ENCODE results near the gene CHD9. TPM values are rescaled to one million over a fixed set of nuclear protein-coding genes. Genes with fewer than 3 reads are reported as not detected.

CHD9 gene
- total RNA-seq, 4 donors from 2014 or later: 45.2 to 64.0 (median 49.5) TPM

GRCh38 chr16:53285236-53285635 lies 230.4 kb downstream of the CHD9 start:
- no peak overlapping the region for H3K27ac ChIP-seq (replicated peaks in 1 of 4)
- WGBS: 78% methylated on average over 2 of the region's 2 CpGs
- peaks cover 33 to 84% (median 63%) of the 10 kb centered on the region in 4 donors for H3K36me3 ChIP-seq
- no peaks in the 10 kb centered on the region for H3K9me3 ChIP-seq
- intact Hi-C loops (cut with DNase I): loop anchor here (5.0 to 10.0 kb wide), 2 partner anchors 37 to 230 kb away; partner anchors contain the start of genes CHD9 and CHD9NB
- H3K27me3 ChIP-seq: no peaks in the 10 kb centered on the region
- no peak overlapping the region for H3K4me3 ChIP-seq
- peaks cover 0 to 21% (median 8%) of the 10 kb centered on the region in 4 donors for H3K4me1 ChIP-seq
- DNase-seq (ENCODE audit: extremely low spot score): no peak
- TF ChIP-seq CTCF (IDR thresholded peaks at IDR 0.05) (no peak), POLR2AphosphoS5 (IDR thresholded peaks at IDR 0.05) (no peak), POLR2A (IDR thresholded peaks at IDR 0.05; ENCODE audit: low read depth) (no peak), EP300 (IDR thresholded peaks at IDR 0.05) (no peak)

- H3K27me3 ChIP-seq: no peaks in the 10 kb centered on the region
- H3K36me3 ChIP-seq: peaks cover 60 to 100% (median 92%) of the 10 kb centered on the region in 4 donors
- H3K9me3 ChIP-seq: no peaks in the 10 kb centered on the region
- TF ChIP-seq POLR2AphosphoS5 (IDR thresholded peaks at IDR 0.05) (no peak), EP300 (IDR thresholded peaks at IDR 0.05) (no peak), POLR2A (IDR thresholded peaks at IDR 0.05; ENCODE audit: low read depth) (no peak), CTCF (IDR thresholded peaks at IDR 0.05) (no peak)
- H3K4me1 ChIP-seq: no peaks in the 10 kb centered on the region
- H3K27ac ChIP-seq (replicated peaks in 1 of 4): no peak overlapping the region
- intact Hi-C loops (cut with DNase I): no loop called here
- no peak for DNase-seq (ENCODE audit: extremely low spot score)
- WGBS: 98% methylated on average over 5 of the region's 5 CpGs
- no peak overlapping the region for H3K4me3 ChIP-seq
Observed at GRCh38 chr16:53290520-53290919, 235.7 kb downstream of the CHD9 start.

GRCh38 chr16:53291757-53292392 lies 237.1 kb downstream of the CHD9 start:
- Histone ChIP-seq H3K4me1 (no peaks in the 10 kb centered on the region), H3K9me3 (no peaks in the 10 kb centered on the region), H3K27ac (replicated peaks in 1 of 4) (no peak overlapping the region), H3K36me3 (peaks cover 46 to 98% (median 93%) of the 10 kb centered on the region in 4 donors), H3K4me3 (no peak overlapping the region), H3K27me3 (no peaks in the 10 kb centered on the region)
- no peak for DNase-seq (ENCODE audit: extremely low spot score)
- 91% methylated on average over 2 of the region's 2 CpGs for WGBS
- intact Hi-C loops (cut with DNase I): no loop called here
- TF ChIP-seq POLR2AphosphoS5 (IDR thresholded peaks at IDR 0.05): no peak
- no peak for TF ChIP-seq CTCF (IDR thresholded peaks at IDR 0.05)
- no peak for TF ChIP-seq EP300 (IDR thresholded peaks at IDR 0.05)
- no peak for TF ChIP-seq POLR2A (IDR thresholded peaks at IDR 0.05; ENCODE audit: low read depth)

GRCh38 chr16:53297477-53297876 lies 242.7 kb downstream of the CHD9 start:
- intact Hi-C loops (cut with DNase I): no loop called here
- Histone ChIP-seq H3K36me3 (peaks cover 57 to 97% (median 83%) of the 10 kb centered on the region in 4 donors), H3K4me3 (no peak overlapping the region), H3K4me1 (no peaks in the 10 kb centered on the region), H3K9me3 (no peaks in the 10 kb centered on the region), H3K27ac (replicated peaks in 1 of 4) (no peak overlapping the region), H3K27me3 (no peaks in the 10 kb centered on the region)
- DNase-seq (ENCODE audit: extremely low spot score): no peak
- TF ChIP-seq POLR2AphosphoS5 (IDR thresholded peaks at IDR 0.05) (no peak), POLR2A (IDR thresholded peaks at IDR 0.05; ENCODE audit: low read depth) (no peak), CTCF (IDR thresholded peaks at IDR 0.05) (no peak), EP300 (IDR thresholded peaks at IDR 0.05) (no peak)

- no peaks in the 10 kb centered on the region for H3K9me3 ChIP-seq
- 94% methylated on average over 2 of the region's 2 CpGs for WGBS
Observed at GRCh38 chr16:53304334-53304733, 249.5 kb downstream of the CHD9 start.

More at GRCh38 chr16:53304334-53304733, 249.5 kb downstream of the CHD9 start:
- peaks cover 57 to 96% (median 72%) of the 10 kb centered on the region in 4 donors for H3K36me3 ChIP-seq
- TF ChIP-seq POLR2AphosphoS5 (IDR thresholded peaks at IDR 0.05) (no peak), EP300 (IDR thresholded peaks at IDR 0.05) (no peak), CTCF (IDR thresholded peaks at IDR 0.05) (no peak), POLR2A (IDR thresholded peaks at IDR 0.05; ENCODE audit: low read depth) (no peak)
- no peak for DNase-seq (ENCODE audit: extremely low spot score)
- H3K4me3 ChIP-seq: no peak overlapping the region
- intact Hi-C loops (cut with DNase I): no loop called here
- no peak overlapping the region for H3K27ac ChIP-seq (replicated peaks in 1 of 4)
- no peaks in the 10 kb centered on the region for H3K4me1 ChIP-seq
- H3K27me3 ChIP-seq: no peaks in the 10 kb centered on the region
